K562 (cell line): Measurements from ENCODE around the gene CASKIN1. TPM values are rescaled to one million over a fixed set of nuclear protein-coding genes. Genes with fewer than 3 reads are reported as not detected.

ENCODE experiments used
- CHD2 ChIP-seq: IDR thresholded peaks from 2 replicates; pipeline ENCODE4 v1.6.1; 2011; ENCODE audit warnings: low read depth, low read length
- DNMT1 ChIP-seq: fragments of 450-650 bp; IDR thresholded peaks from 2 replicates; pipeline ENCODE4 v1.6.1; 2016; ENCODE audit warnings: antibody characterized with exemption, mild to moderate bottlenecking
- FOXK1 ChIP-seq: sonication (generic); formaldehyde crosslinking; IDR thresholded peaks from 2 replicates; pipeline ENCODE4 v1.8.0; 2022; ENCODE audit warnings: missing genetic modification reagents, mild to moderate bottlenecking, borderline replicate concordance
- JUND ChIP-seq, 2 experiments: IDR thresholded peaks; 2 replicates in 1 of 2; 3 replicates in 1 of 2; pipeline ENCODE4 v1.6.1; 2011; ENCODE audit warnings: borderline replicate concordance in 2 of 2, low read depth in 2 of 2, low read length in 2 of 2, improper control_type of control experiment in 1 of 2, missing biosample characterization in 1 of 2, missing genetic modification characterization in 1 of 2, missing genetic modification reagents in 1 of 2
- NBN ChIP-seq: fragments of 450-650 bp; IDR thresholded peaks from 2 replicates; pipeline ENCODE4 v1.6.1; 2016; ENCODE audit warnings: low read depth, mild to moderate bottlenecking
- PREB ChIP-seq: sonication (generic); formaldehyde crosslinking; IDR thresholded peaks from 2 replicates; pipeline ENCODE4 v1.8.1; 2023; ENCODE audit warnings: mild to moderate bottlenecking, missing genetic modification reagents
- TCF7 ChIP-seq: sonication (generic); IDR thresholded peaks from 2 replicates; pipeline ENCODE4 v1.6.1; 2016; ENCODE audit warnings: antibody characterized with exemption, borderline replicate concordance
- ZBTB2 ChIP-seq: fragments of 450-650 bp; IDR thresholded peaks from 2 replicates; pipeline ENCODE4 v1.6.1; 2016; ENCODE audit warnings: antibody characterized with exemption
- polyA plus RNA-seq, 8 experiments: library from polyadenylated mRNA; depleted of rRNA in 4 of 8; stranded (reverse) in 5 of 8; unstranded in 3 of 8; fragments of >200 nt; fragmentation: Nextera tagmentation in 2 of 8; fragmentation: Illumina TruSeq in 1 of 8; extraction: Ambion mirVana in 2 of 8; extraction: Trizol in 1 of 8; gene quantifications; 2 replicates each; pipeline versions ENCODE4 v1.2.1 to v1.2.3, GENCODE V29; 2011 to 2014; ENCODE audit warnings: inconsistent platforms in 1 of 8, missing spikeins in 1 of 8
- total RNA-seq, 7 experiments: library from RNA; depleted of rRNA in 6 of 7; stranded (reverse); fragments of >200 nt in 6 of 7; fragmentation: Illumina TruSeq in 2 of 7; extraction: Trizol in 2 of 7; gene quantifications; 2 replicates each; pipeline versions ENCODE4 v1.2.1 to v1.2.3, GENCODE V29; 2011 to 2021; ENCODE audit warnings: low replicate concordance in 1 of 7

The CASKIN1 gene
- total and polyA plus RNA-seq, 9 of the 15 experiments (the other 6 are each of a cell fraction or from before 2014, with no cell fraction given): 0.15 to 4.5 (median 1.5) TPM; not detected in 2

- no peak for TF ChIP-seq ZBTB2
- no peak for TF ChIP-seq NBN
- TF ChIP-seq DNMT1: no peak
- no peak for TF ChIP-seq FOXK1 (CRISPR knock-in tag)
- TF ChIP-seq JUND (IDR thresholded peaks at IDR 0.05; ENCODE audit: borderline replicate concordance, low read depth, low read length): no peak
- TF ChIP-seq JUND (tag; IDR thresholded peaks at IDR 0.05; ENCODE audit: borderline replicate concordance, low read depth, low read length): no peak
- 0 out of 2 replicates have a peak, but pooled peaks have one; percentile 20 for TF ChIP-seq CHD2
- no peak for TF ChIP-seq TCF7
- TF ChIP-seq PREB (CRISPR knock-in tag): peak; percentile 88; the same call in 1 of the 2 replicates
Observed at GRCh38 chr16:2151188-2152091, 45.0 kb downstream of the CASKIN1 start (continued).
